ENCODE data around the gene IFITM2. TPM values are rescaled to one million over a fixed set of nuclear protein-coding genes. Genes with fewer than 3 reads are reported as not detected.
"Not testable (repeated sequence)": the region's sequence is repeated elsewhere in the genome, so short reads cannot be mapped to it uniquely, and the experiment has no call there.

The IFITM2 gene
- total RNA-seq, 1 donor from 2014 or later = 5.5 TPM

- peak; percentile 66 for DNase-seq (ENCODE audit: low spot score)
Measured at GRCh38 chr11:324593-325517, 17.2 kb downstream of the IFITM2 start.

GRCh38 chr11:325796-326591, 18.4 kb downstream of the IFITM2 start:
- DNase-seq (ENCODE audit: low spot score) = peak; percentile 1

DNA sequence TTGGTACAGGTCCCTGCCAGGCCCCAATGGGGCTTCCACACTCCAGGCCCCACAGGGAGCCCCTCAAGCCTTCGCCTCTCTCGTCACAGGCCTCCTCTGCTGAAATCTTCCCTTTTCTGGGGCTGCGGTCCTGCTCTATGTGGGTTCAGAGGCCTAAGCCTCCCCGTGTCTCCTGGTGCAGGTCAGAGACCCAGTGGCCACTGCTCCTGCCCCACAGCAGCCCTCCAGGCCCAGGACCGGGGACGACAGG, 18.9 kb downstream of the IFITM2 start:
- DNase-seq (ENCODE audit: low spot score) = no peak

DNA sequence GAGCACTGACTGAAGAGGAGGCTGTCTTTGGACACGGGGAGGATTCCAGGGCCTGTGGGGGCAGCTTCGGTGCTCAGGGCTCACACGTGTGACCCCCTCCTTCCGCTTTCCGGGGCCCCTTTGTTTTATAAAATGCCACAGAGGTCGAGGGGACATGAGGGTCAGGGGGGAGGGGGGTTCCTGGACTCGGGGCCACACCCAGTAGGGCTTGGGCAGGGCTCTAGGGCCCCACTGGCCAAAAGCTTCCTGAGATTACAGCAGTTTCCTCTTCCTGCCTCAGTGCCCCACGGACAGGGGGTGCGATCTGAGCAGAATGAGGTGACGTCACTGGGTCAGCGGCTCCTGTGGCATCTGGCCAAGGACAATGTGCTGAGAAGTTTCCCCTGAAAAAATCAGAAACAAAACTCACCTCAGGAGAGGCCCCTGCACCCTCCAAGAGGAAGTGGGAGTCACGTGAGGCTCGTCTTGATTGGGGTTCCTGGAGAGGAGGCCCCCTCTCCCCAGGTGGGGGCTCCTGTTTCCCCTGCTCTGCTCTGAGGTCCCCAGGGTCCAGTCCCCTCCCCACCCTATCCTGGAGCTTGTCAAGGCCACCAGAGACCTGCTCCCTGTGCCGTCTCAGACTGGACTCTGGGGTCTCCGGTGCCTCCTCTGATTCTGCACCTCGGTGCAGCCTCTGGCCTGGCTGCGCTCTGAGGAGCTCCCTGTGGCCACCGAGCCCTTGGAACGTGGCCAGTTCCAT, 19.4 kb downstream of the IFITM2 start:
- peak; percentile 83 for DNase-seq (ENCODE audit: low spot score)

DNA sequence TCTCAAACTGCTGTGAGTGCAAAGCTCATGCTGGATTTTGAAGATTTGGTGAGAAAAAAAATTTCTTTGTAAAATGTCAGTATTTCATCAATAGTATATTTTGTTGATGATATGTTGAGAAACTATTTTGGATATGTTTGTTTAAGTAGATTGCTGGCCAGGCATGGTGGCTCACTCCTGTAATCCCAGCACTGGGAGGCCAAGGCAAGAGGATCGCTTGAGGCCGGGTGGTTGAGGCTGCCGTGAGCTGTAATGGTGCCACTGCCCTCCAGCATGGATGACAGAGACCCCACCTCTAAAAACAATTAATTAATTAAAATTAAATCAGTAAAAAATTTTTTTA, 19.9 kb downstream of the IFITM2 start:
- DNase-seq (ENCODE audit: low spot score) = no peak

- DNase-seq (ENCODE audit: low spot score) = no peak
Measured at GRCh38 chr11:328012-328411, 20.4 kb downstream of the IFITM2 start.

GRCh38 chr11:328516-329100, 21.0 kb downstream of the IFITM2 start:
- peak; percentile 1 for DNase-seq (ENCODE audit: low spot score)

- no peak for DNase-seq (ENCODE audit: low spot score)
Measured at GRCh38 chr11:329886-330253, 22.3 kb downstream of the IFITM2 start.

DNA sequence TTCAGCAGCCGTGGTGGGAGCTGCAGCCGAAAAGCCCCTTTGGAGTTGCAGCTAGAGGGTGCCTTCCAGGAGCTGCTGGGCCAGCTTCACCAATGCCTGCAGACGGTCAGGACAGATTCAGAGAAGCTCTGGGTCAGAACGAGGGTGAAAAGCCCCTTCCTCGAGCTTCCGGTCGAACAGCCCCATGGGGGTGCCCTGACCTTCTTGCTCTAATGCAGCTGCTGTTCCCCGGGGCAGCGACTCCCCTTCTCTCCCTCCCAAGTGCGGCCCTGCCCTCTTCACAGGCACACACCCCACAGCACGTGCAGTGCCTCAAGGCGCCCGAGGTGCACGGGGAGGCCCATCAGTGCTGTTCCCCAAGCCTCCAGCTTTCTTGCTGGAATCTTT, 22.7 kb downstream of the IFITM2 start:
- no peak for DNase-seq (ENCODE audit: low spot score)

- DNase-seq (ENCODE audit: low spot score) = no peak
Measured at GRCh38 chr11:330694-331357, 23.2 kb downstream of the IFITM2 start.

DNA sequence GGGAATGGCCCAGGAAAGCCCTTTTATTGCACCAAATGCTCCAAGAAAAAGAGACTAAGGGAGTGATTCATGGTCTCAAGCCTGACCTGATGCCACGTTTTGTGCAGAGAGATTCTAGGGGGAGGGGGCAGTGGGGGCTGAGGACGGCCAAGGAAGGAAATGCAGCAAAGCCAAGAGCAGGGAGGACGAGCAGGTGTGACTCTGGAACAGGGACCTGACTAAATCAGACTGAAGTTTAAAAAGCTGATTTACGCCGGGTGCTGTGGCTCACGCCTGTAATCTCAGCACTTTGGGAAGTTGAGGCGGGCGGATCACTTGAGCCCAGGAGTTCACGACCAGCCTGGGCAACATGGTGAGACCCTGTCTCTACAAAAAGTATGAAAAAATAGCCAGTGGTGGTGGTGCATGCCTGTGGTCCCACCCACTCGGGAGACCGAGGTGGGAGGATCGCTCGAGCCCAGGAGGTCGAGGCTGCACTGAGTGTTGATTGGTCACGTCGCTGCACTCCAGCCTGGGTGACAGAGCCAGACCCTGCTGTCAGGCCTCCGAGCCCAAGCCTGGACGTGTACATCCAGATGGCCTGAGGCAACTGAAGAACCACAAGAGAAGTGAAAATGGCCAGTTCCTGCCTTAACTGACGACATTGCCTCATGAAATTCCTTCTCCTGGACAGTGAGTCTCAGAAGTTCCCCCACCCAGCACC, 23.9 kb downstream of the IFITM2 start:
- DNase-seq (ENCODE audit: low spot score) = no peak

DNA sequence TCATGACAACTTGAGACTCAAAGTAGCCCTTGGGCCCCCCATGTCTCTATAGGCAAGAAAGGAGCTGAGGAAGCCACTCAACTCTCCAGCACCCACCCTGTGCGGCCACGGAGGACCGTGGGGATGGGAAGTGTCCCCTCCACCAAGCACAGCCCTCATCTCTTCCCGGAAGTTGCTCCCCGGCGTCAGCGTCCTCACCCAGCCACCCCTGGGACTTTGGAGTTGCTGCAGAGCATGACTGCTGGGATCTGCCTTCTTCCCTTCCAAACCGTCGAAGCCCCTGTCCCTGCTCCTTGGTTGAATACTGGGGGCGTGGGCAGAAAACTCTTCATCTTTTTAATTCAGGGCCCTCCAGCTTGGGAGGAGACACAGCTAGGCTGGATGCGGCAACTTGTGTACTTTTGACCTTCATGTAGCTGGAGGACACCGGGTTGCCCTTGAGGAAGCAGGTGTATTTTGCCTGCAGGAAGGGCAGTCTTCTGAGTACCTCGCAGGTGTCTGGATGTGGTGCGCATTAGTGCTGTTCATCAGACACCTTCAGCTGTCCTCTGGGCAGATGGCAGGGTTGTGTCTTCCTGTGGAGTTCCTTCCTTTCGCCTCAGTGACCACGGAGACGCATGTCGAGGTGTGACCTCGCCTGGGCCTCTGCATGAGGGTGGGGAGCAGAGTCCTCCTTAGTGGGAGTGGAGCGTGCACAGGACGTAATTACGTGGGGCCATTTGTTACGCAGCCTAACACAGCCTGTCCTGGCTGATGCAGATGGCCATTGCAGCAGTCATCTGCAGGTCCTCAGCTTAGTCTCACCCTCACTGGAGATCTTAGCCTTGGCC, 25.2 kb downstream of the IFITM2 start:
- no peak for DNase-seq (ENCODE audit: low spot score)

- not testable (repeated sequence) for DNase-seq (ENCODE audit: low spot score)
Measured at GRCh38 chr11:333616-334263, 26.1 kb downstream of the IFITM2 start.

DNA sequence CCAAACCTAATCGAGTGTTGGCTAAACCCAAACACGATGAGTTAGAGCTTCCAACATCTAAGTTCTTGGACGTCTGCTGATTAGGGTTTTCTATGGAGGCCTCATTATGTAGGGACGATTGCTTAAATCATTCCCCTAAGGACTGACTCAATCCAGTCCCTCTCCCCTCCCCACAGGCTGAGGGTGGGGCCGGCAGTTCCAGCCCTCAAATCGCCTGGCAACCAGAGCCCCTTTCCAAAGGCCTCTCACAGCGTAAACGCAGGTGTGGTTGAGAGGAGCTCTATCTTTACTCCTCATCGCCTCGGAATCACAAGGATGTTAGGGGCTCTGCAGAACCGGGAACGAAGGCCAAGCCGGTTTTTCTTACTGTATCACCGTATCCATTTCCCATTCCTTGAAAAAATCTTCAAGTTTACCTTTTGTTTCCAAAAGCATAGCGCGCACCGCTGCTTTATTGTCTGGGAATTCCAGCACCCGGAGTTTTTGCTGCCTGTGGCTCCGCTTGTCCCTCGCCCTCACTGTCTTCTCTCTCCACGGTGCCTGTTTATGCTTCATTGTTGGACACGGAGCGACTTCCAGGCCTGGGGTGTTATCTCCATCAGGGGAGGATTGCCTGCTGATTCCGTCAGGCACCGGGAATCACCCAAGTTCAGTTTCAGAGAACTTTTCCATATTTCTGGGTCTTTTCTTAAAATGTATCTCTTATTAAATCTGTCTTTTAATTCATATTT, 26.8 kb downstream of the IFITM2 start:
- DNase-seq (ENCODE audit: low spot score) = peak; percentile 84

- peak; percentile 85 for DNase-seq (ENCODE audit: low spot score)
Measured at GRCh38 chr11:335779-336658, 28.4 kb downstream of the IFITM2 start.

- DNase-seq (ENCODE audit: low spot score) = no peak
Measured at GRCh38 chr11:336659-337198, 29.1 kb downstream of the IFITM2 start.

GRCh38 chr11:337711-338110, 30.1 kb downstream of the IFITM2 start:
- no peak for DNase-seq (ENCODE audit: low spot score)

All from umbilical cord (tissue), 2 donors.